Upper lobe of left lung (tissue), 6 donors: ENCODE measurements around the gene DMAP1. TPM values are rescaled to one million over a fixed set of nuclear protein-coding genes. Genes with fewer than 3 reads are reported as not detected.

Source experiments
- ATAC-seq, 2 donors: fragments of 200-7000 bp; cut with Tn5 transposase; one replicate each; pipeline ENCODE4 v1.9.1; 2022; ENCODE audit warnings: mild to moderate bottlenecking in 2 of 2, moderate library complexity in 2 of 2; ENCODE audit not compliant: low FRiP score in 2 of 2
- DNase-seq, 2 donors: peaks; one replicate each; pipeline ENCODE4 v3.0.0-alpha.2; 2019 to 2020
- H3K27ac ChIP-seq, 4 donors: fragments of 200-600 bp; sonication (generic); one replicate each; pipeline ENCODE4 v1.5.1; 2016 to 2019
- H3K27me3 ChIP-seq, 4 donors: fragments of 200-600 bp; sonication (generic); one replicate each; pipeline ENCODE4 v1.5.1; 2017 to 2019
- H3K36me3 ChIP-seq, 4 donors: fragments of 200-600 bp; sonication (generic); one replicate each; pipeline ENCODE4 v1.5.1; 2016 to 2019
- H3K4me1 ChIP-seq, 4 donors: fragments of 200-600 bp; sonication (generic); one replicate each; pipeline ENCODE4 v1.5.1; 2018 to 2019
- H3K4me3 ChIP-seq, 4 donors: fragments of 200-600 bp; sonication (generic); one replicate each; pipeline ENCODE4 v1.5.1; 2017 to 2019; ENCODE audit warnings: mild to moderate bottlenecking in 2 of 4, moderate library complexity in 1 of 4
- H3K9me3 ChIP-seq, 4 donors: fragments of 200-600 bp; sonication (generic); one replicate each; pipeline ENCODE4 v1.5.1; 2018 to 2019
- CTCF ChIP-seq, 6 experiments: fragments of 450-650 bp in 4 of 6; fragments of 200-600 bp in 2 of 6; sonication (generic) in 2 of 6; IDR thresholded peaks; one replicate each; pipeline ENCODE4 v1.5.1; 2016 to 2019; ENCODE audit warnings: antibody characterized with exemption in 6 of 6
- EP300 ChIP-seq, 4 donors: sonication (generic); formaldehyde crosslinking; IDR thresholded peaks; one replicate each; pipeline ENCODE4 v1.5.1; 2017; ENCODE audit warnings: antibody characterized with exemption in 4 of 4, control low read depth in 2 of 4
- POLR2A ChIP-seq, 4 donors: fragments of 450-650 bp; IDR thresholded peaks; one replicate each; pipeline ENCODE4 v1.5.1; 2016 to 2017; ENCODE audit warnings: antibody characterized with exemption in 4 of 4, mild to moderate bottlenecking in 2 of 4
- POLR2AphosphoS5 ChIP-seq, 2 donors: sonication (generic); formaldehyde crosslinking; IDR thresholded peaks; one replicate each; pipeline ENCODE4 v1.5.1; 2017; ENCODE audit warnings: antibody characterized with exemption in 2 of 2
- WGBS, 2 donors: methylation state at CpG; one replicate each; pipeline ENCODE4 v1.1.5; 2017 to 2018; 5-methylcytosine and 5-hydroxymethylcytosine counted together
- total RNA-seq, 6 donors: library from RNA; depleted of rRNA in 4 of 6; stranded (reverse); fragments of >200 nt in 4 of 6; gene quantifications; one replicate each; pipeline versions ENCODE4 v1.1.0 to v1.2.1, GENCODE V29; 2016 to 2021
- donor health status: DM: no; HTN: no; CAD: no; lungs with moderate emphysema.
- donor health status: DM: no; HTN: yes; CAD: no; lungs with severe emphysema.

DMAP1 gene
- total RNA-seq, 6 donors from 2014 or later = 32.1 to 236 (median 39.7) TPM

GRCh38 chr1:44240802-44241671 is 27.8 kb downstream of the DMAP1 start:
- no peaks in the 10 kb centered on the region for H3K9me3 ChIP-seq
- DNase-seq (no peak), ATAC-seq (no peak)
- H3K4me1 ChIP-seq = peaks cover 8 to 18% (median 10%) of the 10 kb centered on the region in 4 donors
- no peaks in the 10 kb centered on the region for H3K27me3 ChIP-seq
- no peak overlapping the region for H3K4me3 ChIP-seq
- TF ChIP-seq CTCF (IDR thresholded peaks at IDR 0.05) = no peak
- TF ChIP-seq EP300 (IDR thresholded peaks at IDR 0.05) = no peak
- TF ChIP-seq POLR2A (IDR thresholded peaks at IDR 0.05) = no peak
- TF ChIP-seq POLR2AphosphoS5 (IDR thresholded peaks at IDR 0.05) = no peak
- 86 to 91% methylated on average over 9 of the region's 9 CpGs for WGBS, 2 donors
- H3K36me3 ChIP-seq = peaks cover 0 to 15% (median 5%) of the 10 kb centered on the region in 4 donors
- H3K27ac ChIP-seq = peak overlapping the region; percentile 65 to 81 (median 70)

- TF ChIP-seq EP300 (IDR thresholded peaks at IDR 0.05) (no peak), POLR2A (IDR thresholded peaks at IDR 0.05) (no peak), POLR2AphosphoS5 (IDR thresholded peaks at IDR 0.05) (no peak), CTCF (IDR thresholded peaks at IDR 0.05) (no peak)
- Histone ChIP-seq H3K27me3 (no peaks in the 10 kb centered on the region), H3K4me1 (peaks cover 8 to 18% (median 10%) of the 10 kb centered on the region in 4 donors), H3K9me3 (no peaks in the 10 kb centered on the region), H3K36me3 (peaks cover 0 to 15% (median 7%) of the 10 kb centered on the region in 4 donors), H3K4me3 (no peak overlapping the region), H3K27ac (peak overlapping the region in 2 of 4 donors; percentile 69 to 81)
- DNase-seq (peak in 1 of 2 donors; percentile 70), ATAC-seq (no peak)
- 83 to 86% methylated on average over 16 of the region's 16 CpGs for WGBS, 2 donors
Observed at GRCh38 chr1:44242746-44243145, 29.5 kb downstream of the DMAP1 start.

GRCh38 chr1:44243782-44244495 is 30.7 kb downstream of the DMAP1 start:
- H3K36me3 ChIP-seq = peaks cover 0 to 18% (median 6%) of the 10 kb centered on the region in 4 donors
- no peak overlapping the region for H3K4me3 ChIP-seq
- no peak for ATAC-seq
- TF ChIP-seq EP300 (IDR thresholded peaks at IDR 0.05) (no peak), POLR2AphosphoS5 (IDR thresholded peaks at IDR 0.05) (no peak), CTCF (IDR thresholded peaks at IDR 0.05) (no peak), POLR2A (IDR thresholded peaks at IDR 0.05) (no peak)
- no peak overlapping the region for H3K27ac ChIP-seq
- 89 to 97% methylated on average over 5 to 7 of the region's 7 CpGs for WGBS, 2 donors
- H3K27me3 ChIP-seq = no peaks in the 10 kb centered on the region
- no peak for DNase-seq
- no peaks in the 10 kb centered on the region for H3K9me3 ChIP-seq
- peaks cover 8 to 18% (median 10%) of the 10 kb centered on the region in 4 donors for H3K4me1 ChIP-seq

- 92% methylated on average over 9 of the region's 9 CpGs for WGBS, 2 donors
- Histone ChIP-seq H3K36me3 (peaks cover 0 to 18% (median 6%) of the 10 kb centered on the region in 4 donors), H3K4me1 (peaks cover 4 to 10% (median 6%) of the 10 kb centered on the region in 4 donors), H3K27me3 (no peaks in the 10 kb centered on the region), H3K9me3 (no peaks in the 10 kb centered on the region), H3K27ac (no peak overlapping the region), H3K4me3 (no peak overlapping the region)
- TF ChIP-seq POLR2A (IDR thresholded peaks at IDR 0.05) (no peak), CTCF (IDR thresholded peaks at IDR 0.05) (no peak), EP300 (IDR thresholded peaks at IDR 0.05) (no peak), POLR2AphosphoS5 (IDR thresholded peaks at IDR 0.05) (no peak)
- ATAC-seq (no peak), DNase-seq (no peak)
Observed at GRCh38 chr1:44244986-44245385, 31.7 kb downstream of the DMAP1 start.
